Mesenchymal stem cell (in vitro differentiated cells and primary cell): ENCODE data around the gene GNLY.

Experiments used
- DNase-seq: peaks from one replicate; pipeline ENCODE4 v3.0.0-alpha.2; 2013
- H2AFZ ChIP-seq: one replicate; pipeline ENCODE4 v1.6.1; 2013; ENCODE audit warnings: low read depth, mild to moderate bottlenecking, control low read depth, inconsistent platforms, low read length, moderate library complexity
- H2AK5ac ChIP-seq: 2 replicates; pipeline ENCODE4 v1.6.1; 2013; ENCODE audit warnings: low read length, moderate library complexity, mild to moderate bottlenecking, inconsistent platforms; ENCODE audit not compliant: severe bottlenecking
- H2BK120ac ChIP-seq: one replicate; pipeline ENCODE4 v1.6.1; 2013; ENCODE audit warnings: low read depth, mild to moderate bottlenecking, inconsistent platforms, low read length, moderate library complexity
- H2BK12ac ChIP-seq, 2 experiments: one replicate each; pipeline ENCODE4 v1.6.1; 2013; ENCODE audit warnings: inconsistent platforms in 2 of 2, low read length in 2 of 2, mild to moderate bottlenecking in 2 of 2, moderate library complexity in 2 of 2, control low read depth in 1 of 2
- H2BK15ac ChIP-seq: one replicate; pipeline ENCODE4 v1.6.1; 2013; ENCODE audit warnings: mild to moderate bottlenecking, low read depth, inconsistent platforms; ENCODE audit not compliant: poor library complexity, severe bottlenecking
- H2BK5ac ChIP-seq: 2 replicates; pipeline ENCODE4 v1.6.1; 2013; ENCODE audit warnings: low read depth, mild to moderate bottlenecking, low read length, control low read depth, inconsistent platforms; ENCODE audit not compliant: poor library complexity, severe bottlenecking
- H3K14ac ChIP-seq, 2 experiments: one replicate each; pipeline ENCODE4 v1.6.1; 2013; ENCODE audit warnings: inconsistent platforms in 2 of 2, low read length in 2 of 2, control low read depth in 1 of 2, mild to moderate bottlenecking in 1 of 2, moderate library complexity in 1 of 2
- H3K18ac ChIP-seq, 2 experiments: one replicate each; pipeline ENCODE4 v1.6.1; 2013; ENCODE audit warnings: inconsistent platforms in 2 of 2, low read length in 2 of 2, control low read depth in 1 of 2, low read depth in 1 of 2, mild to moderate bottlenecking in 1 of 2
- H3K23ac ChIP-seq, 2 experiments: one replicate each; pipeline ENCODE4 v1.6.1; 2013; ENCODE audit warnings: inconsistent platforms in 2 of 2, low read length in 2 of 2, mild to moderate bottlenecking in 2 of 2, moderate library complexity in 2 of 2, control low read depth in 1 of 2
- H3K27ac ChIP-seq: 2 replicates; pipeline ENCODE4 v1.5.1; 2013; ENCODE audit warnings: mild to moderate bottlenecking, moderate library complexity, low read length, control low read depth, inconsistent platforms; ENCODE audit not compliant: poor library complexity, severe bottlenecking
- H3K27me3 ChIP-seq, 2 experiments: 2 replicates each; pipeline versions ENCODE4 v1.6.1 to v1.7.0; 2013; ENCODE audit warnings: low read length in 2 of 2, mild to moderate bottlenecking in 2 of 2, moderate library complexity in 2 of 2, control low read depth in 1 of 2, inconsistent platforms in 1 of 2; ENCODE audit not compliant: control insufficient read depth in 1 of 2, insufficient read depth in 1 of 2
- H3K36me3 ChIP-seq, 2 experiments: 2 replicates each; pipeline versions ENCODE4 v1.6.1 to v1.7.0; 2013; ENCODE audit warnings: low read length in 2 of 2, control low read depth in 1 of 2, inconsistent platforms in 1 of 2, low read depth in 1 of 2, mild to moderate bottlenecking in 1 of 2; ENCODE audit not compliant: insufficient read depth in 2 of 2, control insufficient read depth in 1 of 2
- H3K4ac ChIP-seq, 2 experiments: one replicate each; pipeline ENCODE4 v1.6.1; 2013; ENCODE audit warnings: inconsistent platforms in 2 of 2, low read length in 2 of 2, mild to moderate bottlenecking in 2 of 2, moderate library complexity in 2 of 2, control low read depth in 1 of 2, low read depth in 1 of 2
- H3K4me1 ChIP-seq: 2 replicates; pipeline ENCODE4 v1.6.1; 2013; ENCODE audit warnings: low read depth, low read length, control low read depth; ENCODE audit not compliant: control insufficient read depth, insufficient read depth
- H3K4me2 ChIP-seq: 2 replicates; pipeline ENCODE4 v1.6.1; 2013; ENCODE audit warnings: low read length, mild to moderate bottlenecking, inconsistent platforms; ENCODE audit not compliant: poor library complexity, severe bottlenecking
- H3K4me3 ChIP-seq, 2 experiments: 2 replicates each; pipeline versions ENCODE4 v1.5.1 to v1.7.0; 2013; ENCODE audit warnings: low read length in 2 of 2, mild to moderate bottlenecking in 2 of 2, control low read depth in 1 of 2, low read depth in 1 of 2; ENCODE audit not compliant: insufficient read depth in 1 of 2
- H3K79me1 ChIP-seq: replicated peaks from 2 replicates; pipeline ENCODE4 v1.6.1; 2013; ENCODE audit warnings: mild to moderate bottlenecking, control low read depth, low read length, inconsistent platforms; ENCODE audit not compliant: poor library complexity, severe bottlenecking
- H3K9ac ChIP-seq: 2 replicates; pipeline ENCODE4 v1.7.0; 2013; ENCODE audit warnings: mild to moderate bottlenecking, low read length, moderate library complexity
- H3K9me3 ChIP-seq: 2 replicates; pipeline ENCODE4 v1.7.0; 2013; ENCODE audit warnings: mild to moderate bottlenecking, low read length; ENCODE audit not compliant: control insufficient read depth
- H4K8ac ChIP-seq: one replicate; pipeline ENCODE4 v1.6.1; 2013; ENCODE audit warnings: inconsistent platforms, mild to moderate bottlenecking, low read length, moderate library complexity
- H4K91ac ChIP-seq: one replicate; pipeline ENCODE4 v1.6.1; 2013; ENCODE audit warnings: mild to moderate bottlenecking, low read length, inconsistent platforms
- whole genome bisulfite sequencing: methylation state at CpG from one replicate; pipeline ENCODE4 v1.1.7; 2013; ENCODE audit warnings: mixed read lengths; 5-methylcytosine and 5-hydroxymethylcytosine counted together

The GNLY gene

DNA sequence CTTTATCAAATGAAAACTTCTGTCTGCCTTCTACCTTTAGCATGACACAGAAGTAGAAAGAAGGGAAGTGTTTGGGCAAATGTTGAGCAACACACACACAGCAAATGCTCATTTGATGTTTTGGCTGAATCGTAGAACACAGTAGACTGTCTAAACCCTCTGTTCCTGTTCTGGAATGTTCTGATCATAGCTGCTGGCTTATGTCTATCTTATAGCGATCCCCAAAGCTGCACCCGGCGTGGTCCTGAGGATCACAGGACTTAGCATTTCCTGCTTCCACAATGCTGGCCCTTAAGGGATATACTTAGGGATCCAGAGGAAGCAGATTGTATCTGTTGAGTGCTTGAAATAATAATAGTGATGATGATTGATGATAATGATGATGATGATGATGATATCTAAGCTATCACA lies 15.2 kb downstream of the GNLY start:
- Histone ChIP-seq H3K4me2 (no peak overlapping the region), H2BK12ac (no peak overlapping the region), H3K4ac (no peak overlapping the region), H3K36me3 (no peaks in the 10 kb centered on the region), H3K27me3 (peaks cover 0 to 21% of the 10 kb centered on the region in 2 experiments), H3K9ac (no peak overlapping the region), H2AK5ac (no peak overlapping the region), H3K4me3 (no peak overlapping the region), H3K4me1 (peaks cover 2% of the 10 kb centered on the region), H2BK5ac (no peak overlapping the region), H4K8ac (no peak overlapping the region), H3K18ac (no peak overlapping the region), H2AFZ (no peak overlapping the region), H3K79me1 (no peaks in the 10 kb centered on the region), H4K91ac (no peak overlapping the region), H3K27ac (no peak overlapping the region), H2BK15ac (no peak overlapping the region), H2BK120ac (no peak overlapping the region), H3K9me3 (no peaks in the 10 kb centered on the region), H3K14ac (no peak overlapping the region), H3K23ac (no peak overlapping the region)
- DNase-seq = no peak
- WGBS = 87% methylated on average over 4 of the region's 4 CpGs

GRCh38 chr2:85710687-85711577 lies 16.8 kb downstream of the GNLY start:
- no peak overlapping the region for H3K23ac ChIP-seq
- no peak overlapping the region for H2AK5ac ChIP-seq
- H2BK5ac ChIP-seq = no peak overlapping the region
- no peak overlapping the region for H2BK120ac ChIP-seq
- H3K4ac ChIP-seq = no peak overlapping the region
- no peak overlapping the region for H3K4me2 ChIP-seq
- WGBS = 40% methylated on average over 16 of the region's 19 CpGs
- no peak overlapping the region for H3K4me3 ChIP-seq
- H2BK12ac ChIP-seq = no peak overlapping the region
- no peak overlapping the region for H3K18ac ChIP-seq
- peaks cover 2% of the 10 kb centered on the region for H3K4me1 ChIP-seq
- no peaks in the 10 kb centered on the region for H3K36me3 ChIP-seq
- peaks cover 0 to 22% of the 10 kb centered on the region in 2 experiments for H3K27me3 ChIP-seq
- H3K79me1 ChIP-seq = no peaks in the 10 kb centered on the region
- H2AFZ ChIP-seq = no peak overlapping the region
- no peaks in the 10 kb centered on the region for H3K9me3 ChIP-seq
- no peak overlapping the region for H3K9ac ChIP-seq
- no peak overlapping the region for H3K27ac ChIP-seq
- H2BK15ac ChIP-seq = no peak overlapping the region
- no peak overlapping the region for H4K8ac ChIP-seq
- H4K91ac ChIP-seq = no peak overlapping the region
- peak; percentile 90 for DNase-seq
- no peak overlapping the region for H3K14ac ChIP-seq

DNA sequence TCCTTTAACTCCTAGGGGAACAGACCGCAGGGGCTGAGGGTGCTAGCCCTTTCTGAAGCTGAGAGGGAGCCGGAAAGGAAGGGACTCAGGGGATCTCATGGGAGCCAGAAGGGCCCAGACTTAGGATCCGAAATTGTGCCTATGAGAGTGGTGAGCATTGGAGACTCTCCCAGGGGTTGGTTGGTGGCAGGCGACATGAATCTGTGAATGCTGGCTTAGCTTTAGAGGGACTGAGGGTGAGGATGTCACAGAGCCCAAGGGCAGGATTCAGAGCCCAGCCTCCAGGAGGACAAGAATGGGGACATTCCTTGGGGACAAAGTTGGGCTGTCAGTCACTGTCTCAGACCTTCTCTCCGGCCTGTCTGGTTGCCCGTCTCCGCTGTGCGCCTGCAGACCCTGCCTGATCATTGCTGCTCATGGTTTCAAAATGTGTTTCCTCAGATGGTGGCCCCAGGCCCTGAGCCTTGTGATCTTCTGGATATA lies 17.5 kb downstream of the GNLY start:
- Histone ChIP-seq H3K23ac (no peak overlapping the region), H2BK12ac (peak overlapping the region in 1 of 2 experiments; percentile 21), H3K27ac (no peak overlapping the region), H3K4me3 (no peak overlapping the region), H2BK5ac (no peak overlapping the region), H3K27me3 (peaks cover 3 to 28% of the 10 kb centered on the region in 2 experiments), H2AFZ (no peak overlapping the region), H3K79me1 (no peaks in the 10 kb centered on the region), H3K14ac (peak overlapping the region in 1 of 2 experiments; percentile 44), H3K4me1 (peaks cover 2% of the 10 kb centered on the region), H3K4ac (no peak overlapping the region), H2BK120ac (no peak overlapping the region), H3K9me3 (no peaks in the 10 kb centered on the region), H2BK15ac (no peak overlapping the region), H3K4me2 (no peak overlapping the region), H2AK5ac (no peak overlapping the region), H3K9ac (no peak overlapping the region), H3K36me3 (no peaks in the 10 kb centered on the region), H4K91ac (no peak overlapping the region), H4K8ac (no peak overlapping the region), H3K18ac (no peak overlapping the region)
- DNase-seq = no peak
- 97% methylated on average over 8 of the region's 8 CpGs for WGBS

DNA sequence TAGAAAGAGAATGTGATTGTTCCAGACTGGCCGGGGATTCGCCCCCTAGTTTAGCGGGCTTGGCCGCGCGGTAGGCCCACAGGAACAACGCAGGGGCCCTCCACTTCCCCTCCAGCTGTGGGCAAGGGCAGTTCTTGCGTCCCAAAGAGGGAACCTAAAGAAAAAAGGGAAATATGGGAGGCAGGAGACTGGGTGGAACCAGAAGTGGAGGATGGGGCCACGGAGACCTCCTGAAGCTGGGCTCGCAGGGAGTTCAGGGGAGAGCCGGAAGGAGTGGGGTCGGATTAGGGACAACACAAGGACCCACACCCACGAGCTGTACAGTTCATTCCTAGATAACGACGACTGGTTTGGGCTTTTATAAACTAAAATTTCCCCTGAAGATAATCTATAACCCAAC lies 18.2 kb downstream of the GNLY start:
- Histone ChIP-seq H3K27ac (no peak overlapping the region), H3K27me3 (peaks cover 3 to 30% of the 10 kb centered on the region in 2 experiments), H3K4me1 (no peaks in the 10 kb centered on the region), H3K18ac (no peak overlapping the region), H3K4me2 (no peak overlapping the region), H3K9ac (no peak overlapping the region), H4K91ac (no peak overlapping the region), H3K14ac (no peak overlapping the region), H4K8ac (no peak overlapping the region), H2AK5ac (no peak overlapping the region), H3K4me3 (no peak overlapping the region), H2BK12ac (peak overlapping the region in 1 of 2 experiments; percentile 24), H2BK15ac (no peak overlapping the region), H3K23ac (no peak overlapping the region), H3K4ac (no peak overlapping the region), H3K79me1 (no peaks in the 10 kb centered on the region), H2AFZ (no peak overlapping the region), H2BK120ac (no peak overlapping the region), H3K9me3 (no peaks in the 10 kb centered on the region), H2BK5ac (no peak overlapping the region), H3K36me3 (no peaks in the 10 kb centered on the region)
- 89% methylated on average over 14 of the region's 15 CpGs for WGBS
- DNase-seq = no peak
